MCF 10A (cell line): ENCODE results near the gene PRMT7. TPM values are rescaled to one million over a fixed set of nuclear protein-coding genes. Genes with fewer than 3 reads are reported as not detected.

ENCODE experiments used
- BruUV-seq: library from RNA; stranded (reverse); fragments of 400-500 nt; replicated peaks from 2 replicates; lab custom pipeline; 2021; lab: Mats Ljungman, UMichigan
- CTCF ChIA-PET: fragments of 300-600 bp; sonication (Branson Sonifier 250); formaldehyde crosslinking; extraction: SDS; loops from one replicate; lab custom pipeline; 2021; ENCODE audit warnings: antibody characterized with exemption, inconsistent platforms; lab: Yijun Ruan, JAX
- POLR2A ChIA-PET: fragments of 300-600, 350-650 bp; sonication (Branson Sonifier 250); formaldehyde crosslinking; extraction: SDS; loops from one replicate; lab custom pipeline; 2020; ENCODE audit warnings: antibody characterized with exemption, inconsistent platforms; lab: Yijun Ruan, JAX
- DNase-seq: peaks from one replicate; pipeline ENCODE4 v3.0.0-alpha.2; 2018; ENCODE audit not compliant: unreplicated experiment
- H3K27ac Mint-ChIP-seq: one replicate; pipeline ENCODE4 v1.8.0; 2022; ENCODE audit warnings: mild to moderate bottlenecking, low read depth, mixed read lengths; ENCODE audit not compliant: unreplicated experiment
- H3K27me3 Mint-ChIP-seq: one replicate; pipeline ENCODE4 v1.8.0; 2022; ENCODE audit warnings: mixed read lengths; ENCODE audit not compliant: insufficient read depth, unreplicated experiment
- H3K36me3 Mint-ChIP-seq: one replicate; pipeline ENCODE4 v1.8.0; 2022; ENCODE audit warnings: mild to moderate bottlenecking, moderate library complexity, mixed read lengths; ENCODE audit not compliant: insufficient read depth, unreplicated experiment
- H3K4me1 Mint-ChIP-seq: one replicate; pipeline ENCODE4 v1.8.0; 2022; ENCODE audit warnings: mixed read lengths; ENCODE audit not compliant: insufficient read depth, unreplicated experiment
- H3K4me3 Mint-ChIP-seq: one replicate; pipeline ENCODE4 v1.8.0; 2022; ENCODE audit warnings: mild to moderate bottlenecking, moderate library complexity, mixed read lengths; ENCODE audit not compliant: unreplicated experiment
- H3K9me3 Mint-ChIP-seq: one replicate; pipeline ENCODE4 v1.8.0; 2022; ENCODE audit warnings: mixed read lengths; ENCODE audit not compliant: unreplicated experiment
- intact Hi-C: fragments of 100-400 bp; cut with micrococcal nuclease; formaldehyde crosslinking; loops from 2 replicates; pipeline ENCODE4 v1.14.1; 2022
- total RNA-seq: library from RNA; stranded (reverse); gene quantifications from 2 replicates; pipeline ENCODE4 v1.2.3, GENCODE V29; 2022
- TF ChIP-seq, protein P1 (sequence below): fragments of 200-600 bp; IDR thresholded peaks from one replicate; pipeline ENCODE4 v1.8.0; 2022; ENCODE audit warnings: antibody characterized with exemption, mild to moderate bottlenecking; ENCODE audit not compliant: unreplicated experiment

The PRMT7 gene
- total RNA-seq, 1 experiment from 2014 or later = 33.2 TPM

DNA sequence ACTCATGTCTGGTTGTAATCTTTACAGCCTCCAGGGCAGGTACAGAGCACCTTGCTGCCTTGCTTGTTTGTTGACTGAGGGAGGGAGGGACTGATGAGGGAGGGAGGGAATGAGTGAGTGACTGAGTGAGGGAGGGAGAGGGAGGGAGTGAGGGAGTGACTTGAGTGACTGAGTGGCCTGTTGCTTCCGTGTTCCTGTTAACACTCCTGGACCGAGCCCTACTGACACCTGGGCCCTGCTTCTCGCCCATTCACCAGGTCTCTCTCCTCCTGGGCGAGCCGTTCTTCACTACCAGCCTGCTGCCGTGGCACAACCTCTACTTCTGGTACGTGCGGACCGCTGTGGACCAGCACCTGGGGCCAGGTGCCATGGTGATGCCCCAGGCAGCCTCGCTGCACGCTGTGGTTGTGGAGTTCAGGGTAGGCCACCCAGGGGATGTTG lies 41.2 kb downstream of the PRMT7 start:
- Mint-ChIP-seq H3K27me3 (no peaks in the 10 kb centered on the region), H3K36me3 (peaks cover 61% of the 10 kb centered on the region), H3K27ac (no peak overlapping the region), H3K4me1 (no peaks in the 10 kb centered on the region), H3K4me3 (no peak overlapping the region), H3K9me3 (no peaks in the 10 kb centered on the region)
- intact Hi-C loops = no loop called here
- no TSS peak for BruUV-seq
- DNase-seq = no peak
- ChIA-PET CTCF (no interaction called here), POLR2A (no interaction called here)
- TF ChIP-seq, protein P1, sequence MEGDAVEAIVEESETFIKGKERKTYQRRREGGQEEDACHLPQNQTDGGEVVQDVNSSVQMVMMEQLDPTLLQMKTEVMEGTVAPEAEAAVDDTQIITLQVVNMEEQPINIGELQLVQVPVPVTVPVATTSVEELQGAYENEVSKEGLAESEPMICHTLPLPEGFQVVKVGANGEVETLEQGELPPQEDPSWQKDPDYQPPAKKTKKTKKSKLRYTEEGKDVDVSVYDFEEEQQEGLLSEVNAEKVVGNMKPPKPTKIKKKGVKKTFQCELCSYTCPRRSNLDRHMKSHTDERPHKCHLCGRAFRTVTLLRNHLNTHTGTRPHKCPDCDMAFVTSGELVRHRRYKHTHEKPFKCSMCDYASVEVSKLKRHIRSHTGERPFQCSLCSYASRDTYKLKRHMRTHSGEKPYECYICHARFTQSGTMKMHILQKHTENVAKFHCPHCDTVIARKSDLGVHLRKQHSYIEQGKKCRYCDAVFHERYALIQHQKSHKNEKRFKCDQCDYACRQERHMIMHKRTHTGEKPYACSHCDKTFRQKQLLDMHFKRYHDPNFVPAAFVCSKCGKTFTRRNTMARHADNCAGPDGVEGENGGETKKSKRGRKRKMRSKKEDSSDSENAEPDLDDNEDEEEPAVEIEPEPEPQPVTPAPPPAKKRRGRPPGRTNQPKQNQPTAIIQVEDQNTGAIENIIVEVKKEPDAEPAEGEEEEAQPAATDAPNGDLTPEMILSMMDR = no peak

DNA sequence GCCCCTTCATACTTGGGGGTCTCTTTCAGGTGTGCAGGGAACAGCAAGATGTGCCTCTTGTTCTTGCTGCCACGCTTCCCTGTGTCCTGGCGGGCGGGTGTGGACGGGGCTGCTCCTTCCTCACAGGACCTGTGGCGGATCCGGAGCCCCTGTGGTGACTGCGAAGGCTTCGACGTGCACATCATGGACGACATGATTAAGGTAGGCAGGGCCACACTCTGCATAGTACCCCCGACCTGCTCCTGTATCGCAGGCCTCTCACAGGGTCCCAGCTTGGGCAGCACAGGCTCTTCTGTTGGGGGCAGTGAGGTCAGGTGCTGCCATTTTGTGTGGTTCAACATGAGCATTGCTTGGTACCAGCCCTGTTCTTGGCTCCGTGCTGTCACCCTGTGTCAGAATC lies 42.5 kb downstream of the PRMT7 start:
- Mint-ChIP-seq H3K4me3 (no peak overlapping the region), H3K27ac (no peak overlapping the region), H3K9me3 (no peaks in the 10 kb centered on the region), H3K27me3 (no peaks in the 10 kb centered on the region), H3K4me1 (no peaks in the 10 kb centered on the region), H3K36me3 (peaks cover 52% of the 10 kb centered on the region)
- intact Hi-C loops = no loop called here
- BruUV-seq = no TSS peak
- CTCF ChIA-PET = no interaction called here
- POLR2A ChIA-PET = no interaction called here
- no peak for DNase-seq
- TF ChIP-seq, protein P1 = no peak

DNA sequence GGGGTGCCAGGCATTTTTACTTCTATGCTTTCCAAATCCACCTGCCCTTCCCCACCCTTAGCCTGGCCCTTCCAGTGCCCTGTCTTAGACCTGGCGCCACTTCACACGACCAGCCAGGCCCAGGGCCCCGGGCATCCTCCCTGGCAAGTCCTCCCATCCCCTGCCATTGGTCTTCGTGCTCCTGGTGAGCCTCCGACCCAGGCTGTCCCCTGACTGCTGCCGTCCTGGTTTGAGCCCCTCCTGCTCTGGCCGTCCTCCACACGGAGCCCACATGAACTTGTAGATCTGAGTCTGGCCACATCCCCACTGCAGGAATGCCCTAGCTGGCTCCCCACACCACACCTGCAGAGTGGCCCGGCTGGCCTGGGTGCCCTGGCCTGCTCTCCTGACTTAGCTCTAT lies 44.0 kb downstream of the PRMT7 start:
- ChIA-PET CTCF (interaction anchor here (0.6 kb wide), 2 partner anchors 12 to 31 kb away, joined by 3 read pairs; no protein-coding TSS in a partner anchor), POLR2A (interaction anchor here (0.6 kb wide), 1 partner anchor 222 kb away, joined by 4 read pairs; no protein-coding TSS in a partner anchor)
- Mint-ChIP-seq H3K27me3 (no peaks in the 10 kb centered on the region), H3K36me3 (peaks cover 37% of the 10 kb centered on the region), H3K4me1 (no peaks in the 10 kb centered on the region), H3K27ac (no peak overlapping the region), H3K4me3 (no peak overlapping the region), H3K9me3 (no peaks in the 10 kb centered on the region)
- no peak for DNase-seq
- intact Hi-C loops = no loop called here
- BruUV-seq = no TSS peak
- TF ChIP-seq, protein P1 = no peak

DNA sequence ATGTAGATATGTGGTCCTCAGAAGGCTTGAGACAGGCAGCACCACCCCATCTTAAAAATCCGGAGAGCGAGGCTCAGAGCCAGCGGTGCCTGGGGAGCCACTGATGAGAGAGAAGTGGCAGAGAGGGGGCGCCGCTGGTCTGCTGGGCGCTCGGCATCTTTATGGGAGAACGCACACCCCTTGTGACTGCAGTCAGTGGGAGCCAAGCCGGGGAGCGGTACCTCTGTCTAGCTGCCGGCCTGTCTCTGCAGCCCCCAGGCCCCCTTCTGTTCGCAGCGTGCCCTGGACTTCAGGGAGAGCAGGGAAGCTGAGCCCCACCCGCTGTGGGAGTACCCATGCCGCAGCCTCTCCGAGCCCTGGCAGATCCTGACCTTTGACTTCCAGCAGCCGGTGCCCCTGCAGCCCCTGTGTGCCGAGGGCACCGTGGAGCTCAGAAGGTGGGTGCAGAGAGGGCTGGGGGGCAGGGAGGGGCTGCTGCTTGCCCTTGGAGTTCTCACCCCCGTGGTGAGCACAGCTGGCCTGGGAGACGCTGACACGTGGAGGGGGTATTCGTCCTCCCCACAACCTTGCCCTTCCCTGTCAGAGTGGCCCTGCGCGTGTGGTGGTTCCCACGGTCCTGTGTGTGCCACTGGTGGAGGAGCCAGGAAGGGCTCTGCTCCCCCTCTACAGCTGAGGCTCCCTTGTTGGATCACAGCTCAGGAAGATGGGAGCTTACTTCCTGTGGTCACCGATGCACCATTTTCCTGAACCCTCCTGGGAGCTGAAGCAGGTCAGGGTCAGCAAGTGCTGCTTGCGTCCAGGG lies 44.8 kb downstream of the PRMT7 start:
- BruUV-seq = no TSS peak
- no peak for DNase-seq

More for the DNA sequence above, 44.8 kb downstream of the PRMT7 start:
- intact Hi-C loops = no loop called here
- H3K27me3 Mint-ChIP-seq = no peaks in the 10 kb centered on the region
- ChIA-PET CTCF (interaction anchor here (0.5 to 1.2 kb wide), 3 partner anchors 30 to 114 kb away, joined by 3 to 4 read pairs (median 3); no protein-coding TSS in a partner anchor), POLR2A (interaction anchor here (0.6 kb wide), 1 partner anchor 223 kb away, joined by 4 read pairs; no protein-coding TSS in a partner anchor)
- H3K4me3 Mint-ChIP-seq = no peak overlapping the region
- H3K9me3 Mint-ChIP-seq = no peaks in the 10 kb centered on the region
- peaks cover 33% of the 10 kb centered on the region for H3K36me3 Mint-ChIP-seq
- TF ChIP-seq, protein P1 = no peak
- no peak overlapping the region for H3K27ac Mint-ChIP-seq
- no peaks in the 10 kb centered on the region for H3K4me1 Mint-ChIP-seq
